GM20000 (cell line): ENCODE data around the gene CDKN2A.

Experiments used
- DNase-seq: peaks from one replicate; pipeline ENCODE4 v3.0.0; 2012; ENCODE audit warnings: low spot score
- TF ChIP-seq, protein P1 (sequence below): IDR thresholded peaks from 2 replicates; pipeline ENCODE4 v1.5.1; 2012; ENCODE audit warnings: mild to moderate bottlenecking, control low read depth; ENCODE audit errors: extremely low read depth, missing control alignments

Gene CDKN2A

DNA sequence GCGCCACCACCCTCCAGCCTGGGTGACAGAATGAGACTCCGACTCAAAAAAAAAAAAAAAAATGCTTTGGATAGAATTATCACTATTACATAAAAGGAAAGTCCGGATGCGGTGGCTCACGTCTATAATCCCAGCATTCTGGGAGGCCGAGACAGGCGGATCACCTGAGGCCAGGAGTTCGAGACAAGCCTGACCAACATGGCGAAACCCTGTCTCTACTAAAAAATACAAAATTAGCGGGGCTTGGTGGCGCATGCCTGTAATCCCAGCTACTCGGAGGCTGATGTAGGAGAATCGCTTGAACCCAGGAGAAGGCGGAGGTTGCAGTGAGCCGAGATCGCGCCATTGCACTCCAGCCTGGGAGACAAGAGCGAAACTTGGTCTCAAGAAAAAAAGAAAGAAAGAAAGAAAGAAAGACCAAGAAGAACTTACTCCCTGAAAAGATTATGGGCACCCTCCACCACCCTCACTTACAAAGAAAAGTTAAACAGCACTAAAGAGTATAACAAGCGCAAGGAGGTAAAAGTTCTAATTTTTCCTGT, 17.8 kb downstream of the CDKN2A start:
- TF ChIP-seq, protein P1, sequence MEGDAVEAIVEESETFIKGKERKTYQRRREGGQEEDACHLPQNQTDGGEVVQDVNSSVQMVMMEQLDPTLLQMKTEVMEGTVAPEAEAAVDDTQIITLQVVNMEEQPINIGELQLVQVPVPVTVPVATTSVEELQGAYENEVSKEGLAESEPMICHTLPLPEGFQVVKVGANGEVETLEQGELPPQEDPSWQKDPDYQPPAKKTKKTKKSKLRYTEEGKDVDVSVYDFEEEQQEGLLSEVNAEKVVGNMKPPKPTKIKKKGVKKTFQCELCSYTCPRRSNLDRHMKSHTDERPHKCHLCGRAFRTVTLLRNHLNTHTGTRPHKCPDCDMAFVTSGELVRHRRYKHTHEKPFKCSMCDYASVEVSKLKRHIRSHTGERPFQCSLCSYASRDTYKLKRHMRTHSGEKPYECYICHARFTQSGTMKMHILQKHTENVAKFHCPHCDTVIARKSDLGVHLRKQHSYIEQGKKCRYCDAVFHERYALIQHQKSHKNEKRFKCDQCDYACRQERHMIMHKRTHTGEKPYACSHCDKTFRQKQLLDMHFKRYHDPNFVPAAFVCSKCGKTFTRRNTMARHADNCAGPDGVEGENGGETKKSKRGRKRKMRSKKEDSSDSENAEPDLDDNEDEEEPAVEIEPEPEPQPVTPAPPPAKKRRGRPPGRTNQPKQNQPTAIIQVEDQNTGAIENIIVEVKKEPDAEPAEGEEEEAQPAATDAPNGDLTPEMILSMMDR = no peak
- no peak for DNase-seq

DNA sequence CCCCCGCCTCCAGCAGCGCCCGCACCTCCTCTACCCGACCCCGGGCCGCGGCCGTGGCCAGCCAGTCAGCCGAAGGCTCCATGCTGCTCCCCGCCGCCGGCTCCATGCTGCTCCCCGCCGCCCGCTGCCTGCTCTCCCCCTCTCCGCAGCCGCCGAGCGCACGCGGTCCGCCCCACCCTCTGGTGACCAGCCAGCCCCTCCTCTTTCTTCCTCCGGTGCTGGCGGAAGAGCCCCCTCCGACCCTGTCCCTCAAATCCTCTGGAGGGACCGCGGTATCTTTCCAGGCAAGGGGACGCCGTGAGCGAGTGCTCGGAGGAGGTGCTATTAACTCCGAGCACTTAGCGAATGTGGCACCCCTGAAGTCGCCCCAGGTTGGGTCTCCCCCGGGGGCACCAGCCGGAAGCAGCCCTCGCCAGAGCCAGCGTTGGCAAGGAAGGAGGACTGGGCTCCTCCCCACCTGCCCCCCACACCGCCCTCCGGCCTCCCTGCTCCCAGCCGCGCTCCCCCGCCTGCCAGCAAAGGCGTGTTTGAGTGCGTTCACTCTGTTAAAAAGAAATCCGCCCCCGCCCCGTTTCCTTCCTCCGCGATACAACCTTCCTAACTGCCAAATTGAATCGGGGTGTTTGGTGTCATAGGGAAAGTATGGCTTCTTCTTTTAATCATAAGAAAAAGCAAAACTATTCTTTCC, 19.3 kb downstream of the CDKN2A start:
- TF ChIP-seq, protein P1 = no peak
- DNase-seq = peak; percentile 65

DNA sequence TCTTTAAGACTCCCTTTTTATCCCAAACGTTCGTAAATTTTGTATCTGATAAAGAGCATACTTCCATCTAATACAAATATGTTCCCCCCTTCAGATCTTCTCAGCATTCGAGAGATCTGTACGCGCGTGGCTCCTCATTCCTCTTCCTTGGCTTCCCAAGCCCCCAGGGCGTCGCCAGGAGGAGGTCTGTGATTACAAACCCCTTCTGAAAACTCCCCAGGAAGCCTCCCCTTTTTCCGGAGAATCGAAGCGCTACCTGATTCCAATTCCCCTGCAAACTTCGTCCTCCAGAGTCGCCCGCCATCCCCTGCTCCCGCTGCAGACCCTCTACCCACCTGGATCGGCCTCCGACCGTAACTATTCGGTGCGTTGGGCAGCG, 19.9 kb downstream of the CDKN2A start:
- no peak for DNase-seq
- TF ChIP-seq, protein P1 = no peak

DNA sequence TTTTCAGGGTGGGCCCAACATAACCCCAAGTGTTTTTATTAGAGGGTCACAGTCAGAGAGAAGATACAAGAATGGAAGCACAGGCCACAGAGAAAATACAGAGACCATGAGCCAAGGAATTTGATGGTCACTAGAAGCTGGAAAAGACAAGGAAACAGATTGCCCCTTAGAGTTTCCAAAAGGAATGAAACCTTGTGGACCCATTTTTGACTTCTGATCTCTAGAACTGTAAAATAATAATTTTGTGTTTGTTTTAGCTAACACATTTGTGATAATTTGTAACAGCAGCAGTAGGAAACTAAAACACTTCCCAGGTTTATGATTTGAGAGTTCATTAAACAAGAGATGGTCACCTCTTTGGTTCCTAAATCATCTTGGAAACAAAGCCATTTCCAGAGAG, 21.8 kb downstream of the CDKN2A start:
- TF ChIP-seq, protein P1 = no peak
- DNase-seq = no peak

DNA sequence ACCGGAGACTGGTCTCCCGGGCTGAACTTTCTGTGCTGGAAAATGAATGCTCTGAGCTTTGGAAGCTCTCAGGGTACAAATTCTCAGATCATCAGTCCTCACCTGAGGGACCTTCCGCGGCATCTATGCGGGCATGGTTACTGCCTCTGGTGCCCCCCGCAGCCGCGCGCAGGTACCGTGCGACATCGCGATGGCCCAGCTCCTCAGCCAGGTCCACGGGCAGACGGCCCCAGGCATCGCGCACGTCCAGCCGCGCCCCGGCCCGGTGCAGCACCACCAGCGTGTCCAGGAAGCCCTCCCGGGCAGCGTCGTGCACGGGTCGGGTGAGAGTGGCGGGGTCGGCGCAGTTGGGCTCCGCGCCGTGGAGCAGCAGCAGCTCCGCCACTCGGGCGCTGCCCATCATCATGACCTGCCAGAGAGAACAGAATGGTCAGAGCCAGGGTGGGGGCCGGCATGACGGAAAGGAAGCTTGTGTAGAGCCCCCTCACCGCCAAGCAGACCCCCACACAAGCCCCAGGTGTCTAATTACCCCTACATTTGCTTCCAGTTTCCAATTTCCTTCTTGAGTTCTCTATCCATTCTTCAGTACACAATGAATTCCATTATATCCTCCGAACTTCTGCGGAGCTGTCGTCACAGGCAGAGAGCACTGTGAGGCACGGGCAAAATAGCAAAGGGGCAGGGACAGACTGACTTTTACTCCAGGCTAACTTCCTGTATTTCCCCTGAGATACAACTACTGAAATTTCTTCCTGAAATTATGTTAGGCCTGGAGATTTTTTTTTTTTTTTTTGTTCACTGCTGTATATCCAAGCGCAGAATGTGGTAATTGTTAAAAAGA, 23.2 kb downstream of the CDKN2A start:
- DNase-seq = no peak
- TF ChIP-seq, protein P1 = no peak

DNA sequence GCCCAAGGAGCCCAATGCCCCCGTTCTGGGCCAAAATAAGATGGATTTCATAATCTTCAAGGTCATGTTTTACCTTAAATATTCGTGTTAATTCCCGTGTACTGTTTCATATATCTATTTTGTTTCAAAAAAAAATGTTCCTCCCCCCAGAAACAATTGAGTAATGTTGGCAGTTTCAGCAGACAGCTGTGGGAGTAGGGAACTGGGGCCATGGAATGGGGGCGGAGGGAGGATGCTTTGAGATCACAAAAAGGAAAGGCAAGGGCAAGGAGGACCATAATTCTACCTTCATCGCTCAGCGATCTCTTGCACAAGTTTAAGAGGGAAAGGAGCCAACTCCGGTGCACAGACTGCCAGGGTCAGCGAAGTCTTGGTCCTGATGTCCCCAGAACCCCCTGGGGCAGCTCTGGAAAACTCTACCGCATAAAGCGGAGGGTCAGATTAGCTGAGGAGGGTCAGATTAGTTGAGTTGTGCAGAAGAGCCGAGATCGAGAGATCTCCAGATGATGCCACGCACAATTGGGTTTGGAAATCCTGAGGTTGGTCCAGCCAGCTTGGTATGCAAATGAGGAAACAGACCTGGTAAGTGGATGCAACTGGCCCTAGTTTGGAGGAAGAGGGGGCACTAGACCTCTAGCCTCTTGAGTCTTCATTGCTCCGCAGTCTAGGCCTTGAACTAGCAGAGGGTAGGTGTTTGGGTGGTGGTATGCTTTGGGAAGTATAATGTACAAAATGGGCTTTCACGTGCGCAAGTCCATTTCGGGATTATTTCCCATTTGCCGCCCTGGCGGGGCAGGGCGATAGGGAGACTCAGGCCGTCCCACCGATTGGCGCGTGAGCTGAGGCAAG, 24.0 kb downstream of the CDKN2A start:
- TF ChIP-seq, protein P1 = no peak

More for the DNA sequence above, 24.0 kb downstream of the CDKN2A start:
- no peak for DNase-seq
